Measurements from ENCODE around the gene ITPK1. TPM values are rescaled to one million over a fixed set of nuclear protein-coding genes. Genes with fewer than 3 reads are reported as not detected.

The ITPK1 gene
- total RNA-seq, 1 donor from 2014 or later: 66.9 TPM

GRCh38 chr14:93056166-93056839, 59.4 kb downstream of the ITPK1 start:
- intact Hi-C loops (cut with micrococcal nuclease): no loop called here
- DNase-seq (ENCODE audit: low spot score): no peak
- Mint-ChIP-seq H3K9me3 (no peaks in the 10 kb centered on the region), H3K36me3 (ENCODE audit: low read depth) (no peaks in the 10 kb centered on the region), H3K4me1 (ENCODE audit: low read depth) (peaks cover 6% of the 10 kb centered on the region), H3K27me3 (ENCODE audit: low read depth) (no peaks in the 10 kb centered on the region), H3K4me3 (ENCODE audit: low read depth) (no peak overlapping the region), H3K27ac (no peak overlapping the region)

GRCh38 chr14:93055651-93056115, 60.0 kb downstream of the ITPK1 start:
- Mint-ChIP-seq H3K4me1 (ENCODE audit: low read depth) (peaks cover 6% of the 10 kb centered on the region), H3K27ac (no peak overlapping the region), H3K4me3 (ENCODE audit: low read depth) (no peak overlapping the region), H3K27me3 (ENCODE audit: low read depth) (no peaks in the 10 kb centered on the region), H3K9me3 (no peaks in the 10 kb centered on the region), H3K36me3 (ENCODE audit: low read depth) (no peaks in the 10 kb centered on the region)
- DNase-seq (ENCODE audit: low spot score): no peak
- intact Hi-C loops (cut with micrococcal nuclease): no loop called here

GRCh38 chr14:93054876-93055275, 60.8 kb downstream of the ITPK1 start:
- Mint-ChIP-seq H3K4me3 (ENCODE audit: low read depth) (no peak overlapping the region), H3K27ac (no peak overlapping the region), H3K9me3 (no peaks in the 10 kb centered on the region), H3K27me3 (ENCODE audit: low read depth) (no peaks in the 10 kb centered on the region), H3K4me1 (ENCODE audit: low read depth) (no peaks in the 10 kb centered on the region), H3K36me3 (ENCODE audit: low read depth) (no peaks in the 10 kb centered on the region)
- no peak for DNase-seq (ENCODE audit: low spot score)
- intact Hi-C loops (cut with micrococcal nuclease): no loop called here

- H3K36me3 Mint-ChIP-seq (ENCODE audit: low read depth): no peaks in the 10 kb centered on the region
- H3K27me3 Mint-ChIP-seq (ENCODE audit: low read depth): no peaks in the 10 kb centered on the region
- no peak for DNase-seq (ENCODE audit: low spot score)
- H3K27ac Mint-ChIP-seq: no peak overlapping the region
- no peaks in the 10 kb centered on the region for H3K9me3 Mint-ChIP-seq
- intact Hi-C loops (cut with micrococcal nuclease): no loop called here
- H3K4me1 Mint-ChIP-seq (ENCODE audit: low read depth): no peaks in the 10 kb centered on the region
- no peak overlapping the region for H3K4me3 Mint-ChIP-seq (ENCODE audit: low read depth)
These were observed 61.7 kb downstream of the ITPK1 start for GRCh38 chr14:93054006-93054405.

GRCh38 chr14:93051600-93052546, 63.9 kb downstream of the ITPK1 start:
- H3K27ac Mint-ChIP-seq: no peak overlapping the region
- no peak for DNase-seq (ENCODE audit: low spot score)

GRCh38 chr14:93050761-93051160, 65.0 kb downstream of the ITPK1 start:
- H3K27ac Mint-ChIP-seq: no peak overlapping the region
- intact Hi-C loops (cut with micrococcal nuclease): no loop called here
- peaks cover 2% of the 10 kb centered on the region for H3K4me1 Mint-ChIP-seq (ENCODE audit: low read depth)
- no peaks in the 10 kb centered on the region for H3K9me3 Mint-ChIP-seq
- no peaks in the 10 kb centered on the region for H3K27me3 Mint-ChIP-seq (ENCODE audit: low read depth)
- no peaks in the 10 kb centered on the region for H3K36me3 Mint-ChIP-seq (ENCODE audit: low read depth)
- no peak for DNase-seq (ENCODE audit: low spot score)
- H3K4me3 Mint-ChIP-seq (ENCODE audit: low read depth): no peak overlapping the region

More at GRCh38 chr14:93051600-93052546, 63.9 kb downstream of the ITPK1 start:
- Mint-ChIP-seq H3K27me3 (ENCODE audit: low read depth) (no peaks in the 10 kb centered on the region), H3K4me3 (ENCODE audit: low read depth) (no peak overlapping the region), H3K4me1 (ENCODE audit: low read depth) (no peaks in the 10 kb centered on the region), H3K36me3 (ENCODE audit: low read depth) (no peaks in the 10 kb centered on the region), H3K9me3 (no peaks in the 10 kb centered on the region)
- intact Hi-C loops (cut with micrococcal nuclease): no loop called here

- H3K36me3 Mint-ChIP-seq (ENCODE audit: low read depth): no peaks in the 10 kb centered on the region
- H3K4me3 Mint-ChIP-seq (ENCODE audit: low read depth): no peak overlapping the region
- peaks cover 2% of the 10 kb centered on the region for H3K4me1 Mint-ChIP-seq (ENCODE audit: low read depth)
- no peak overlapping the region for H3K27ac Mint-ChIP-seq
- no peaks in the 10 kb centered on the region for H3K9me3 Mint-ChIP-seq
- H3K27me3 Mint-ChIP-seq (ENCODE audit: low read depth): no peaks in the 10 kb centered on the region
- intact Hi-C loops (cut with micrococcal nuclease): no loop called here
- no peak for DNase-seq (ENCODE audit: low spot score)
These were observed 65.8 kb downstream of the ITPK1 start for GRCh38 chr14:93049867-93050331.

- no peaks in the 10 kb centered on the region for H3K9me3 Mint-ChIP-seq
- no peak for DNase-seq (ENCODE audit: low spot score)
- H3K4me1 Mint-ChIP-seq (ENCODE audit: low read depth): peaks cover 2% of the 10 kb centered on the region
- no peak overlapping the region for H3K27ac Mint-ChIP-seq
- no peaks in the 10 kb centered on the region for H3K27me3 Mint-ChIP-seq (ENCODE audit: low read depth)
- H3K36me3 Mint-ChIP-seq (ENCODE audit: low read depth): no peaks in the 10 kb centered on the region
- intact Hi-C loops (cut with micrococcal nuclease): no loop called here
- no peak overlapping the region for H3K4me3 Mint-ChIP-seq (ENCODE audit: low read depth)
These were observed 66.4 kb downstream of the ITPK1 start for GRCh38 chr14:93049315-93049714.

GRCh38 chr14:93048843-93049242, 66.9 kb downstream of the ITPK1 start:
- no peak for DNase-seq (ENCODE audit: low spot score)
- Mint-ChIP-seq H3K27ac (no peak overlapping the region), H3K4me3 (ENCODE audit: low read depth) (no peak overlapping the region), H3K36me3 (ENCODE audit: low read depth) (no peaks in the 10 kb centered on the region), H3K9me3 (no peaks in the 10 kb centered on the region), H3K4me1 (ENCODE audit: low read depth) (peaks cover 2% of the 10 kb centered on the region), H3K27me3 (ENCODE audit: low read depth) (no peaks in the 10 kb centered on the region)
- intact Hi-C loops (cut with micrococcal nuclease): no loop called here

GRCh38 chr14:93047661-93048060, 68.1 kb downstream of the ITPK1 start:
- intact Hi-C loops (cut with micrococcal nuclease): no loop called here
- no peaks in the 10 kb centered on the region for H3K9me3 Mint-ChIP-seq
- no peak for DNase-seq (ENCODE audit: low spot score)
- no peaks in the 10 kb centered on the region for H3K27me3 Mint-ChIP-seq (ENCODE audit: low read depth)
- no peak overlapping the region for H3K4me3 Mint-ChIP-seq (ENCODE audit: low read depth)
- peaks cover 8% of the 10 kb centered on the region for H3K4me1 Mint-ChIP-seq (ENCODE audit: low read depth)
- H3K36me3 Mint-ChIP-seq (ENCODE audit: low read depth): no peaks in the 10 kb centered on the region
- H3K27ac Mint-ChIP-seq: no peak overlapping the region

GRCh38 chr14:93047157-93047556, 68.6 kb downstream of the ITPK1 start:
- no peaks in the 10 kb centered on the region for H3K27me3 Mint-ChIP-seq (ENCODE audit: low read depth)
- no peaks in the 10 kb centered on the region for H3K36me3 Mint-ChIP-seq (ENCODE audit: low read depth)
- peaks cover 8% of the 10 kb centered on the region for H3K4me1 Mint-ChIP-seq (ENCODE audit: low read depth)
- intact Hi-C loops (cut with micrococcal nuclease): no loop called here
- no peak for DNase-seq (ENCODE audit: low spot score)
- H3K27ac Mint-ChIP-seq: no peak overlapping the region
- H3K9me3 Mint-ChIP-seq: no peaks in the 10 kb centered on the region
- H3K4me3 Mint-ChIP-seq (ENCODE audit: low read depth): no peak overlapping the region

GRCh38 chr14:93046705-93047050, 69.0 kb downstream of the ITPK1 start:
- Mint-ChIP-seq H3K9me3 (no peaks in the 10 kb centered on the region), H3K4me3 (ENCODE audit: low read depth) (no peak overlapping the region), H3K36me3 (ENCODE audit: low read depth) (no peaks in the 10 kb centered on the region), H3K4me1 (ENCODE audit: low read depth) (peaks cover 8% of the 10 kb centered on the region), H3K27me3 (ENCODE audit: low read depth) (no peaks in the 10 kb centered on the region), H3K27ac (no peak overlapping the region)
- intact Hi-C loops (cut with micrococcal nuclease): no loop called here
- DNase-seq (ENCODE audit: low spot score): no peak

All from activated T-helper 2 cell treated with anti-CD3 and anti-CD28 coated beads, Interferon-gamma antibody, Interleukin-2, Interleukin-4, amounts not matched to agents 10 μg/mL and 5 μg/mL and 100 μg/mL, durations not matched to agents 14 hours and 24 hours and 36 hours (primary cell).